ENCODE measurements around the gene PGBD5.

DNA sequence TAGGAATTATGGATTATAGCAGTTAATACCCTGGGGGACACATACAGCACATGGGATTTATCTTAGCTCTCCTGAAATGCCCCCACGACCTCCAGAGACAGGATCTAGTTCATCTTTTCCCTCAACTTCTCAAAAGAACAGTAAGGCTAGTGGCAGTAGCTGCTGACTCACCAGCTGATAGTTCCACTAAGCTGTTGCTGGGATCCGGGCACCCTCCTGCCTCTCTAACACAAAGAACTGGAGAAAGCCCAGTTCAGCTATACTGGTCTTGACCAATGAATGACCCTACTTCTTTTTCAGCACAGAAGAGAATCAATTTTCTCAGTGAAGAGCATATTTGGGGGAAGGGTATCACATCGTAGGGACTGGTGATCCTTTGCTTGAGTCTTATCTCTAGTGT lies 84.1 kb downstream of the PGBD5 start:
- TF ChIP-seq, protein P1, sequence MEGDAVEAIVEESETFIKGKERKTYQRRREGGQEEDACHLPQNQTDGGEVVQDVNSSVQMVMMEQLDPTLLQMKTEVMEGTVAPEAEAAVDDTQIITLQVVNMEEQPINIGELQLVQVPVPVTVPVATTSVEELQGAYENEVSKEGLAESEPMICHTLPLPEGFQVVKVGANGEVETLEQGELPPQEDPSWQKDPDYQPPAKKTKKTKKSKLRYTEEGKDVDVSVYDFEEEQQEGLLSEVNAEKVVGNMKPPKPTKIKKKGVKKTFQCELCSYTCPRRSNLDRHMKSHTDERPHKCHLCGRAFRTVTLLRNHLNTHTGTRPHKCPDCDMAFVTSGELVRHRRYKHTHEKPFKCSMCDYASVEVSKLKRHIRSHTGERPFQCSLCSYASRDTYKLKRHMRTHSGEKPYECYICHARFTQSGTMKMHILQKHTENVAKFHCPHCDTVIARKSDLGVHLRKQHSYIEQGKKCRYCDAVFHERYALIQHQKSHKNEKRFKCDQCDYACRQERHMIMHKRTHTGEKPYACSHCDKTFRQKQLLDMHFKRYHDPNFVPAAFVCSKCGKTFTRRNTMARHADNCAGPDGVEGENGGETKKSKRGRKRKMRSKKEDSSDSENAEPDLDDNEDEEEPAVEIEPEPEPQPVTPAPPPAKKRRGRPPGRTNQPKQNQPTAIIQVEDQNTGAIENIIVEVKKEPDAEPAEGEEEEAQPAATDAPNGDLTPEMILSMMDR (conservative IDR thresholded peaks at IDR 0.05 in 1 of 2, IDR thresholded peaks at IDR 0.05 in 1 of 2; ENCODE audit: low read depth in 1 of 2, low read length in 2 of 2), result no peak
- TF ChIP-seq EZH2 (IDR thresholded peaks at IDR 0.05; ENCODE audit: low read length, missing control alignments), result no peak

Data from fibroblast of lung (primary cell).